Mammary epithelial cell (primary cell): ENCODE results near the gene TBX6.

Experiments used
- EZH2 ChIP-seq: IDR thresholded peaks from 2 replicates; pipeline ENCODE4 v1.6.1; 2012; ENCODE audit warnings: low read length, inconsistent platforms, borderline replicate concordance
- TF ChIP-seq, protein P1 (sequence below), 2 donors: IDR thresholded peaks in 1 of 2; conservative IDR thresholded peaks in 1 of 2; 2 replicates each; pipeline ENCODE4 v1.5.1; 2011 to 2012; ENCODE audit warnings: inconsistent platforms in 2 of 2, low read length in 2 of 2, mild to moderate bottlenecking in 2 of 2, control low read depth in 1 of 2, low read depth in 1 of 2; ENCODE audit not compliant: insufficient read depth in 1 of 2; ENCODE audit errors: extremely low read depth in 1 of 2

DNA sequence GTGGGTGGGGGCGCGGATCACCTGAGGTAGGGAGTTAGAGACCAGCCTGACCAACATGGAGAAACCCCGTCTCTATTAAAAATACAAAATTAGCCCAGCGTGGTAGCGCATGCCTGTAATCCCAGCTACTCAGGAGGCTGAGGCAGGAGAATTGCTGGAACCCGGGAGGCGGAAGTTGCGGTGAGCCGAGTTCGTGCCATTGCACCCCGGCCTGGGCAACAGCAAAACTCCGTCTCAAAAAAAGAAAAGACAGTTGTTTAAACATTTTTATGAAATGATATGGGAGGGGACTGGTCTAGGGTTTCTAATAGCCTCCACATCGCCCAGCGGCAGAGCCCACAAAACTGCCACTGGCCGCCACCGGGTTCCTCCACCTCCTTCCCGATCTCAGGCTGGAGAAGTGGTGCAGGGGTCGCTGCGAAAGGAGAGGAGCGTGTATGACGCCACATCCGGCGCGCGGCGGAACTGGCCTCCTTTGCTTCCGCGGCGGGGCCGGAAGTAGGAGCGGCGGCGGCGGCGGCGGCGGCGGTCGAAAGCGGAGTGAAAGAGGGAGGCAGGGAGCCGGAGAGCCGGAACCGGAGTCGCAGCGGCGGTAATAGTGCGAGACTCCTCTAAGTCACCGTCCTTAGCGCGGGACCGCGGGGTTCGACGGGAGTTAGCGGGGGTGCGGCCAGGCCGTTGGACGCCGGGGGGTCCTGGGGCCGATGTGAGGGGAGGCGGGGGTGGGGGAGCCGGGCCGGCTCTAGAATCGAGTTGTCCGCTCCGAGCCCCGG, 16.0 kb downstream of the TBX6 start, which contains the start of gene PPP4C:
- no peak for TF ChIP-seq EZH2
- TF ChIP-seq, protein P1, sequence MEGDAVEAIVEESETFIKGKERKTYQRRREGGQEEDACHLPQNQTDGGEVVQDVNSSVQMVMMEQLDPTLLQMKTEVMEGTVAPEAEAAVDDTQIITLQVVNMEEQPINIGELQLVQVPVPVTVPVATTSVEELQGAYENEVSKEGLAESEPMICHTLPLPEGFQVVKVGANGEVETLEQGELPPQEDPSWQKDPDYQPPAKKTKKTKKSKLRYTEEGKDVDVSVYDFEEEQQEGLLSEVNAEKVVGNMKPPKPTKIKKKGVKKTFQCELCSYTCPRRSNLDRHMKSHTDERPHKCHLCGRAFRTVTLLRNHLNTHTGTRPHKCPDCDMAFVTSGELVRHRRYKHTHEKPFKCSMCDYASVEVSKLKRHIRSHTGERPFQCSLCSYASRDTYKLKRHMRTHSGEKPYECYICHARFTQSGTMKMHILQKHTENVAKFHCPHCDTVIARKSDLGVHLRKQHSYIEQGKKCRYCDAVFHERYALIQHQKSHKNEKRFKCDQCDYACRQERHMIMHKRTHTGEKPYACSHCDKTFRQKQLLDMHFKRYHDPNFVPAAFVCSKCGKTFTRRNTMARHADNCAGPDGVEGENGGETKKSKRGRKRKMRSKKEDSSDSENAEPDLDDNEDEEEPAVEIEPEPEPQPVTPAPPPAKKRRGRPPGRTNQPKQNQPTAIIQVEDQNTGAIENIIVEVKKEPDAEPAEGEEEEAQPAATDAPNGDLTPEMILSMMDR (conservative IDR thresholded peaks at IDR 0.05 in 1 of 2, IDR thresholded peaks at IDR 0.05 in 1 of 2; ENCODE audit: extremely low read depth in 1 of 2, insufficient read depth in 1 of 2, low read depth in 1 of 2, low read length in 2 of 2): no peak
